Keratinocyte (primary cell): ENCODE data around the gene NEK6.

Experiments
- EZH2 ChIP-seq: IDR thresholded peaks from one replicate; pipeline ENCODE4 v1.6.1; 2012; ENCODE audit warnings: inconsistent platforms, mild to moderate bottlenecking, low read length, moderate library complexity
- TF ChIP-seq, protein P1 (sequence below), 3 experiments: IDR thresholded peaks in 1 of 3; conservative IDR thresholded peaks in 1 of 3; optimal IDR thresholded peaks in 1 of 3; 2 replicates in 2 of 3; 3 replicates in 1 of 3; pipeline versions ENCODE3 to v1.5.1; 2011; ENCODE audit warnings: low read length in 3 of 3, mild to moderate bottlenecking in 3 of 3, moderate library complexity in 2 of 3, control low read depth in 1 of 3, inconsistent platforms in 1 of 3; ENCODE audit not compliant: insufficient read depth in 2 of 3; ENCODE audit errors: extremely low read depth in 1 of 3

DNA sequence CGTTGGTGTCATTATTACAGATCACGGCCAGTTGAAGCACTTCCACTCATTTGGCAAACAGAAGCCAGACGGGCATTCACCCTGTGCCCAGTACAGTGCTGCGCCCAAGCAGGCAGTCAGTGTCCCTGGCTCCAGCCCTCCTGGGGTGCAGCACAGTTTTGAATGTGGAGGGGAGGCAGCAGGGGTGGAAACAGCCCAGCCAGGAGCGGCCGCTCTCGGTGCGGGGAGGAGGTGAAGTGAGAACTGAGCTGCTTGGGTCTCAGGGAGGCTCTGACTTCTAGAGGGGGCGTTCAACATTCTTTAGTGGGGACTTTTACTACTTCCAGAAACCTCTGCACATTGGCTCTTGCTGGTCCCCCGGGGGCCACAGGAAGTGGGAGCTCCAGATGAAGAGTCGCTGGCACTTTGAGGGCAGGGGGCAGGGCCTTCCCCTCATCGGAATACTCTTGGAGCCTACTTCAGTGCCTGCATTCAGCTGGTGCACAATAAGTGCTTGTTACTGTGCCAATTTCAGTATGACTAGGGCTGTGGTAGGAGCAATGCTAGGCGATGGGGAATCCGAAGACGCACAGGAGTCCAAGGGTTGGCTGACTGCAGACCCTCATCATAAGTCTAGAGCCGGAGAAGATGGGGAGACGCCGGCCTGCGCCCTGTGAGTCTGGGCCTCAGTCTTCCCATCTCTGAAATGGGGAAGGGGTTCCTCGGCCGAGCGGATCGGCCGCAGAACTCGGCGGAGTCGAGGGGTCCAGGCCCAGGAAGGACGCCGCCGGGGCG is 492 bp upstream of the NEK6 start:
- TF ChIP-seq, protein P1, sequence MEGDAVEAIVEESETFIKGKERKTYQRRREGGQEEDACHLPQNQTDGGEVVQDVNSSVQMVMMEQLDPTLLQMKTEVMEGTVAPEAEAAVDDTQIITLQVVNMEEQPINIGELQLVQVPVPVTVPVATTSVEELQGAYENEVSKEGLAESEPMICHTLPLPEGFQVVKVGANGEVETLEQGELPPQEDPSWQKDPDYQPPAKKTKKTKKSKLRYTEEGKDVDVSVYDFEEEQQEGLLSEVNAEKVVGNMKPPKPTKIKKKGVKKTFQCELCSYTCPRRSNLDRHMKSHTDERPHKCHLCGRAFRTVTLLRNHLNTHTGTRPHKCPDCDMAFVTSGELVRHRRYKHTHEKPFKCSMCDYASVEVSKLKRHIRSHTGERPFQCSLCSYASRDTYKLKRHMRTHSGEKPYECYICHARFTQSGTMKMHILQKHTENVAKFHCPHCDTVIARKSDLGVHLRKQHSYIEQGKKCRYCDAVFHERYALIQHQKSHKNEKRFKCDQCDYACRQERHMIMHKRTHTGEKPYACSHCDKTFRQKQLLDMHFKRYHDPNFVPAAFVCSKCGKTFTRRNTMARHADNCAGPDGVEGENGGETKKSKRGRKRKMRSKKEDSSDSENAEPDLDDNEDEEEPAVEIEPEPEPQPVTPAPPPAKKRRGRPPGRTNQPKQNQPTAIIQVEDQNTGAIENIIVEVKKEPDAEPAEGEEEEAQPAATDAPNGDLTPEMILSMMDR (optimal IDR thresholded peaks at IDR 0.05 in 1 of 3, IDR thresholded peaks at IDR 0.05 in 1 of 3, conservative IDR thresholded peaks at IDR 0.05 in 1 of 3; ENCODE audit: extremely low read depth in 1 of 3, insufficient read depth in 2 of 3, low read length in 3 of 3), result no peak
- TF ChIP-seq EZH2, result no peak
